G401.6 (cell line): Measurements from ENCODE around the gene SEPTIN14.
"Not testable (repeated sequence)": the region's sequence is repeated elsewhere in the genome, so short reads cannot be mapped to it uniquely, and the experiment has no call there.

Experiments
- FAIRE-seq: peaks from 2 replicates; lab custom pipeline; 2012; peaks lifted over from hg19 to GRCh38; lab: Jason Lieb, UNC

Gene SEPTIN14

DNA sequence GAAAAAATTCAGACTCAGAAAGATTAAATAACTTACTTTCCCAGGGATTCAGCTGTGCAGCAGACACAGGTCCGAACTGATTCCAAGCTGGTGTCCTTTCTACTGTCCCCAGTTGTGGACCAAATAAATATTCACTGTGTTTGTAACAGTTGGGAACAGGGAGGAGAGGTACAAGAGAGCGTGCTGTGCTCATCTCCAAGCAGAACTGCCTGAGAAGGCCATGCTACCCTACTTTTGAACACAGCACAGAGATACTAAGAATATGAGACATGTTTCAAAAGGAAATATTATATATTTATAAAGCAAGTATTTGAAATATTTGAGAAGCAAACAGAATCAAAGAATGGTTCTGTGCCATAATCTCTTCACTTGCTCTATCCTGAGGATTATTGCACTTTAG, at the start of gene SEPTIN14:
TSS of gene SEPTIN14 (minus strand) at position 101 of the 400 bp plus-strand sequence. CDS start 756 bp downstream, outside the sequence.
- FAIRE-seq, result not testable (repeated sequence)

DNA sequence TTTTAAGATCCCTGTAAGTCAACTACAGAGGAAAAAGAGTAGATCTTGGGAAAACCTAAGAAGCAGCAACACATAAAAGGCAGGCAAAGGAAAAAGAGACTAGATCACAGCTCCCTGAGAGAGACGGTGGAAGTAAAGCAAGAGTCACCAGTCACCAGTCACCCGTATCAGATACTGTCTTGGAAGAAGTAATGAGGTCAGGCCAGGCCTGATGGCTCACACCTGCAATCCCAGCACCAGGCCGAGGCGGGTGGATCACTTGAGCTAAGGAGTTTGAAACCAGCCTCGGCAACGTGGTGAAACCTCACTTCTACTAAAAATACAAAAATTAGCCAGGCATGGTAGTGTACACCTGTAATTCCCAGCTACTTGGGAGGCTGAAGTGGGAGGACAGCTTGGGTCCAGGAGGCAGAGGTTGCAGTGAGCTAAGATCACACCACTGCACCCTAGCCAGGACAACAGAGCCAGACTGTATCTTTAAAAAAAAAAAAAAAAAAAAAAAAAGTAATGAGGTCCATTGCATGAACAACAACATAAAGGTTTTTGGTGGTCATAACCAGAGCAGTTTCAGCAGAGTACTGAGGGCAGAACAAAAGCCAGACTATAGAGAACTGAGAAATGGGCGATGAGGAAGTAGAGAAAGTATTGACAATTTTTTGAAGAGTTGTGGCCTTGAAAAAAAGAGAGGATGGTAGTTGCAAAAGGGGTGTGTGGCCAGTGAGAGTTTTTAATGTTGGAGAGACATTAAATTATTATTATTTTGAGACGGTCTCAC, 41.6 kb upstream of the SEPTIN14 start:
- no peak for FAIRE-seq

DNA sequence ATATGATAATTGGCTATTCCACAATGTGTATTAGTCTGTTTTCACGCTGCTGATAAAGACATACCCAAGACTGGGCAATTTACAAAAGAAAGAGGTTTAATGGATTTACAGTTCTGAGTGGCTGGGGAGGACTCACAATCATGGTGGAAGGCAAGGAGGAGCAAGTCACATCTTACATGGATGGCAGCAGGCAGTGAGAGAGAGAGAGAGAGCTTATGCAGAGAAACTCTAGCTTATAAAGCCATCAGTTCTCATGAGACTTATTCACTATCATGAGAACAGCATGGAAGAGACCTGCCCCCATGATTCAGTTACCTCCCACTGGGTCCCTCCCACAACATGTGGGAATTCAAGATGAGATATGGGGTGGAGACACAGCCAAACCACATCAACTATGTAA, 38.5 kb upstream of the SEPTIN14 start:
- not testable (repeated sequence) for FAIRE-seq

DNA sequence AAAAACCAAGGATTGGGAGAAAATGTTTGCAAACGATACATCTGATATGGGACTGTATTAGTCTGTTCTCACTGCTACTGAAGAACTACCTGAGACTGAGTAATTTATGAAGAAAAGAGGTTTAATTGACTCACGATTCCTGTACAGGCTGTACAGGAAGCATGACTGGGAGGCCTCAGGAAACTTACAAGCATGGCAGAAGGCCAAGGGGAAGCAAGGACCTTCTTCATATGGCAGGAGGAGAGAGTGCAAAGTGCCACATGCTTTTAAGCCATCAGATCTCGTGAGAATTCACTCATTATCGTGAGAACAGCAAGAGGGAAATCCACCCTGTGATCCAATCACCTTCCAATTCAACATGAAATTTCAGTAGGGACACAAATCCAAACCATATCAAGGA, 35.7 kb upstream of the SEPTIN14 start:
- no peak for FAIRE-seq

DNA sequence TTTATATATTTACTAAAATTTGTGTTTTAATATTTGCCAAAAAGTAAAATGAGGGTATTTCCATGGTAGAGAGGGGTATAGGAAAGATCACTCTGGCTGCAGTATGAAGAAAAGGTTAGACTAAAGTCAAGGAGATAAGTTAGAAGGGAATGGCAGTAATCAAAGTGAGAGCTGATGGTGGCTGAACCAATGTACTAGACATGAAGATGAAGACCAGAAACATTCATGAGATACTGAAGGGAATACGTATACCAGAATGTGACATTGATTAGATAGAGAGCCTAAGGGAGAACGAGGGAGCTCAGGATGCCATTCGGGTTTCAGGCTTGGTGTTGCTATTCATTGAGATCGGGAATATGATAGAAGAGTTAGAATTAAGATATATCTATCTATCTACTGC, 32.5 kb upstream of the SEPTIN14 start:
- FAIRE-seq, result no peak

DNA sequence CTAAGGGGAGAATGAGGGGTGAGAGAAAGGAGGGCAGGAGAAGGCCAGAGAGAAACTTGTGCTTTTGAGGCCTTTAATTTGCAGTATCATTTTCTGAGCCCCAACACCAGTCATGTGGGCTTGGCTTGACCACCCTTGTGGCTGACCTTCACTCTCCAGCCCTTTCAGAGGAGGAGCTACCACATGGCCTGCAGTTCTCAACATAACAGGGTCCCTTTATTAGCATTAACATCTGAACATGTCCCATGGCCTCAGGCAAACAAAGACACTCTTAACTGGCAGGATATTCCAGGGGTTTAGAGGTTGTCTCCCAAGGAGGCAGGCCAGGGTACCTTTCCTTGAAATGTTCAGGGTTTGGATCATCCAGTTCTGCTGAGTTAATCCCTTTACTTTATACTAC, 31.4 kb upstream of the SEPTIN14 start:
- no peak for FAIRE-seq

DNA sequence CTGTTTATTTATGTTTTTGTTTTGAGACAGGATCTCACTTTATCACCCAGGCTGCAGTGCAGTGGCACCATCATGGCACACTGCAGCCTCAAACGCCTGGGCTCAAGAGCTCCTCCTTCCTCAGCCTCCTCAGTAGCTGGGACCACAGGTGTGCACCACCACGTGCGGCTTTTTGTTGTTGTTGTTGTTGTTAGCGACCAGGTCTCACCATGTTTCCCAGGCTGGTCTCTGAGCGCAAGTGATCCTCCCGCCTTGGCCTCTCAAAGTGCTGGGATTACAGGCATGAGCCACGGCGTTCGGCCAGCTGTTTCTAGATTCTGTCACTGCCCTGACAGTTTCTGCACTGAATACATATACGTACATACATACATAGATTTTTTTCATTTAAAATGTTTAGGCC, 25.8 kb upstream of the SEPTIN14 start:
- not testable (repeated sequence) for FAIRE-seq

DNA sequence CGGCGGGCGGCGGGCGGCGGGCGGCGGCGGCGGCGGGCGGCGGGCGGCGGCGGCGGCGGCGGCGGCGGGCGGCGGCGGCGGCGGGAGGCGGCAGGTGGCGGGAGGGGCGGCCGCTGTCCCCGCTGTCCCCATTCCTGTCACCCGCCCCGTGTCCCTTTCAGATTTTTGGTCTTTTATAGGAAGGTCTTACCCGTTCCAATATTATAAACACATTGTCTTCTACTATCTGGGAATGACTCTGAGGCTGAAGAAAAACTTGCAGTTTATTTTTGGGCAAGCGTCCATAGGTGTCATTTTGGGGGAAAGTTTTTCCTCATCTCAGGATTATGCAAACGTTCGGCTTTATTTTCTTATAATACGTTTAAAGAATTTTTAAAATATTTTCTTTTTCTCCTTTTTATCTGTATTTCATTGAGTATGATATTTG, 25.3 kb upstream of the SEPTIN14 start:
- FAIRE-seq, result no peak

DNA sequence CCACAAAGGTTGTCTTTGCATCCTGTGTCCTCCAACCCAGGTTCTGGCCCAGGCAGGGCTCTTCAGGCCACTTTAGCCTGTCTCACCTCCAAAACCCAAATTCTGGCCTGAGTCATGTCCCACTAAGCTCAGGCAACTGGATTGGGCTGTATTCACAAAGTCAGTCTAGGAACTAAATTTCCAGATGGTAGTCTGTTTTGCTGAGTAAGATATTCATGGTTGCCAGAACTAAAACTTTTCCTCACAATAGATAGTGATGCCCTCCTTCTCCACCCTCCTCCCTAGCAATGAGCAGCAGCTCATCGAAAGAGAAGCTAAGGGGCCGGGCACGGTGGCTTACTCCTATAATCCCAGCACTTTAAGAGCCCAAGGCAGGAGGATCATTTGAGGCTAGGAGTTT, 21.8 kb upstream of the SEPTIN14 start:
- no peak for FAIRE-seq

DNA sequence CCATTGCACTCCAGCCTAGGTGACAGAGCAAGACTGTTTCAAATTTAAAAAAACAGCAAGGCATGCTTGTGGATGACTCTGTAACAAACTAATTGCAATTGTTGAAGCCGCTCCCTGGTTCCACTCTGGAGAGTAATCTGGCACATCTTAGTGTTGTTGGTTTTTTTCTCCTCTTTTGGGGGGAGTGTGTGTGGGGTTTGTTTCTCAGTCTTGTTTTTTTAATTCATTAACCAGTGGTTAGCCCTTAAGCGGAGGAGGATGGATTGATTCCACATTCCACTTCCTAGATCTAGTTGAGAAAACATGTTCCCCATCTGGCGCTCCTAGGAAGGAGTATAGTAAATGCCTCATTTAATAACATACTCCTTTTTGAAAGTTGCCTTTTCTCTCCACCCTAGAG, 16.1 kb upstream of the SEPTIN14 start:
- FAIRE-seq, result no peak

DNA sequence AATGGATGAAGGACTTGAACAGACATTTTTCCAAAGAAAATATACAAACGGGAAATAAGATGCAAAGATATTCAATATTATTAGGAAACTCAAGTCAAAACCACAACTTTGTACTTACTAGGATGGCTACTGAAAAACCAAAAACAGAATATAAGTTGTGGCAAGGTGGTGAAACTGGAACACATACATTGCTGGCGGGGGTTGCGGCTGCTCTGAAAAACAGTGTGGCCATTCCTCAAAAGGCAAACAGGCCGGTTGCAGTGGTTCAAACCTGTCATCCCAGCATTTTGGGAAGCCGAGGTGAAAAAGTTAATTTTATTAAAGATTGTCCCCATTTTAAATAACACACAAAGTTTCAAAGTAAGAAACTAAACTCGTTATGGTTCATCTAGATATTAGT, 14.8 kb upstream of the SEPTIN14 start:
- no peak for FAIRE-seq

DNA sequence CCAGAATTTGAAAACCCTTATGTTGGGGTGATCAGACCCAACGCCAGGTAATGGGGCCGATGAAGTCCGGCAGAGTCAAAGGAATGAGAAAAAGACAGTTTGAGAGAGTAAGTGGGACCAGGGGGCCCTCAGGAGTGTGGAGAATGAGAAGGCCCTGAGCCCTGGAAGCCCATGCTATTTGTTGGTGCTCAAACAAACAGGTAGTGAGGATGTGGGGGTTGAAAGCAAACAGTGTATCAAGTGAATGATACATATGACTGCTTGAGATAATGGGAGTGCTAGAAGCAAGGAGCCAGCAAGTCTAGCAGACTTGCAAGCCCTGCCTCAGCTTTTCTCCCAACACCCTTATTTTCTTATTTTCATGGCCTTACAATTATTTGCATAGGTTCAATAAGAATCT, 11.2 kb upstream of the SEPTIN14 start:
- no peak for FAIRE-seq

DNA sequence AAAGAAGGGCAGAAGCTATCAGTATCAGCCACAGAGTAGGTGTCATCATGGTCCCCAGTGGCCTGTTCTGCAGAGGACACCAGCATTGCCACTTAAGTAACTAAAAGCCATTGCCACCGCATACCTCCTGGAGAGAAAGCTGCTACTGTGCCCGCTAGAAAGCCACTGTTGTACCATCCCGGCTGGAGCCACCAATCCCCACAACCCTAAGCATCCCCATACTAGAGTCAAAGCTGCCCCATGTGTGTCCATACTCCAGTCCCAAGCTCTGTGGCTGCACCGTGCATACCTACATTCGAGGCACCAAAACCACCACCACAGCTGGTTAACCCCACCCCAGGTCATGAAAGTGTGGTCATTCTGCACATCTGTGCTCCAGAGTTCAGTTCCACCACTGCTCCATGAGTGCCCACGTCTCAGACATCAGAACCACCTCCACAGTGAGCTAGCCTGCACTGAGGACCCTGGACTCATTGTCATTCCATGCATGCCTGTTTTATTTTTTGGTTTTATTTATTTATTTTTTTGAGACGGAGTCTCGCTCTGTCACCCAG, 9.5 kb upstream of the SEPTIN14 start:
- FAIRE-seq, result no peak

DNA sequence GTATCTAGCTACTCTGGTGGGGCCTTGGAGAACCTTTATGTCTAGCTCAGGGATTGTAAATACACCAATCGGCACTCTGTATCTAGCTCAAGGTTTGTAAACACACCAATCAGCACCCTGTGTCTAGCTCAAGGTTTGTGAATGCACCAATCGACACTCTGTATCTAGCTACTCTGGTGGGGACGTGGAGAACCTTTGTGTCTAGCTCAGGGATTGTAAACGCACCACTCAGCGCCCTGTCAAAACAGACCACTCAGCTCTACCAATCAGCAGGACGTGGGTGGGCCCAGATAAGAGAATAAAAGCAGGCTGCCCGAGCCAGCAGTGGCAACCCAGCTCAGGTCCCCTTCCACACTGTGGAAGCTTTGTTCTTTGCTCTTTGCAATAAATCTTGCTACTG, 6.4 kb upstream of the SEPTIN14 start:
- not testable (repeated sequence) for FAIRE-seq

DNA sequence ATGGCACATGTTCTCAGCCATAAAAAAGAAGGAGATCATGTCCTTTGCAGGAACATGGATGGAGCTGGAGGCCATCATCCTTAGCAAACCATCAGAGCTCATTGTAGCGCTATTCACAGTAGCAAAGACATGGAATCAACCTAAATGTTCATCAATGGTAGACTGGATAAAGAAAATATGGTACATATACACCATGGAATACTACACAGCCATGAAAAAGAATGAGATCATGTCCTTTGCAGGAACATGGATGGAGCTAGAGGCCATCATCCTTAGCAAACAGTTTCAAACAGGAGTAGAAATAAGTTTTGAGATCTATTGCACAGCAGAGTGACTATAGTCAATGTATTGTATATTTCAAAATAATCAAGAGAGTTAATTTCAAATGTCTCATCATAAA, 17.4 kb downstream of the SEPTIN14 start:
- FAIRE-seq, result not testable (repeated sequence)

DNA sequence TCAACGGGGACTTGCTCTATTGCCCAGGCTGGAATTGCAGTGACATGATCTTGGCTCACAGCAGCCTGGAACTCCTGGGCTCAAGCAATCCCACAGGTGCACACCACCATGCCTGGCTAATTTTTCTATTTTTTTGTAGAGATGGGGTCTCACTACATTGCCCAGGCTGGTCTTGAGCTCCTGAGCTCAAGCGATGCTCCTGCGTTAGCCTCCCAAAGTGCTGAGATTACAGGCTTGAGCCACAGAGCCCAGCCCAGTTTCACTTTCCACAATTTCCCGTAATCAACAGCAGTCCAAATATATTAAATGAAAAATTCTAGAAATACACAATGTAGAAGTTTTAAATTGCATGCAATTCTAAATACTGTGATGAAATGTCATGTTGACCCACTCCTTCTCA, 24.0 kb downstream of the SEPTIN14 start:
- FAIRE-seq, result no peak

DNA sequence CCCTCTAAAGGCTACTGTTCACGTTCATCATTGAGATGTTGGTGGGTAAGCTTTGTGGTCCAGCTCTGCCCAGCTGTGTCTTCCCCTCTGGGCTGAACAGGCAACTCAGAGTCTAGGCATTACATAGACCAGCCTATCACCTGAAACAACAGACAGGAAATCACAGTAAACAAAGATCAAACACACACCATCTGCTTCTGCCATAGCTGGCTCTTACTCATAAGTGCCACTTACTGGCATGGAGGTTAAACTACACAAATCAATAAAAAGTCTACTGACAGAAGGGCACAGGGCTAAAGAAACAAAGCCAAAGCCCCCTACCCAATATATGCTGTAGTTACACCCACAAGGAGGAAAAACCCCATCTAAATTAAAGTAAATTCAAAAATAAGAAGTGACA, 35.0 kb downstream of the SEPTIN14 start:
- no peak for FAIRE-seq

DNA sequence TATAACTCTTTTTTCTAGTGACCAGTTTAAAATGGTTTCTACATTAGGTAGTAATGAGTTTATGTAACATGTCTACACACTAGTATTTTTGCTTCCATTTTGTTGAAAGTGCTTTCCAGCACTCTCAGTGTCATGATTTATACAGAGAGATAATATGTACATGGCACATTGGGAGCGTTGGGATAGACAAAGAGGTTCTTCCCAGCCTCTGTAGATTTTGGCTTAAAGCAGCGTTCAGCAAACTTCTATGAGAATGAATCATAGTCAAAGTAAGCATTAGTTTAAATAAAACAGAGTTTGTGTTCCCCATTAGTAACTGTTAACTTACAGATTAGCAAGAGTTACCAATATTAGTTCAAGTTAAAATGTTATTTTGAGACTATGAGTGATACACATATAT, 43.9 kb downstream of the SEPTIN14 start:
- no peak for FAIRE-seq

DNA sequence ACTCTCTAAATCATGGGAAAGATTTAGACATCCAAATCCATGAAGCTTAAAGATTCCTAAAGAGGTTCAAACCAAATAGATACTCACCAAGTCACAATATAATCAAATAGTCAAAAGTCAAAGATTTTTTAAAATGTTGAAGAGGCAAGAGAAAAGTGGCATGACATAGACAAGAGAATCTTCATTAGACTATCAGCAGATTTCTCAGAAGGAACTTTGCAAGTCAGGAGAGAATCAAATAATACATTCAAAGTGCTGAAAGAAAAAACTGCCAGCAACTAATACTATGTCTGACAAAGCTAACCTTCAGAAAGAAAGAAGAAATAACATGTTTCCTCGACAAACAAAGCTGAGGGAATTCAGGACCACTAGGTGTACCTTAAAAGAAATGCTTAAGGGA, 65.3 kb downstream of the SEPTIN14 start:
- FAIRE-seq, result not testable (repeated sequence)

DNA sequence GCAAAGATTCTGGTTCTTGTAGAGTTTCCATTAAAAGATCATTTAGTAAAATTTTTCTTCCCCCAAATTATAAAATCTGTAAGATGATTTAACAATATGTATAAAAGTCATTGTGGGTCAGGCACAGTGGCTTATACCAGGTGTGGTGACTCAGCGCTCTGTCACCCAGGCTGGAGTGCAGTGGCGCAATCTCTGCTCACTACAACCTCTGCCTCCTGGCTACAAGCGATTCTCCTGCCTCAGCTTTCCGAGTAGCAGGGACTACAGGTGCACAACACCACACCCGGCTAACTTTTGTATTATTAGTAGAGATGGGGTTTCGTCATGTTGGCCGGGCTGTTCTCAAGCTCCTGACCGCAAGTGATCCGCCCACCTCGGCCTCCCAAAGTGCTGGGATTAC, 68.0 kb downstream of the SEPTIN14 start:
- no peak for FAIRE-seq

DNA sequence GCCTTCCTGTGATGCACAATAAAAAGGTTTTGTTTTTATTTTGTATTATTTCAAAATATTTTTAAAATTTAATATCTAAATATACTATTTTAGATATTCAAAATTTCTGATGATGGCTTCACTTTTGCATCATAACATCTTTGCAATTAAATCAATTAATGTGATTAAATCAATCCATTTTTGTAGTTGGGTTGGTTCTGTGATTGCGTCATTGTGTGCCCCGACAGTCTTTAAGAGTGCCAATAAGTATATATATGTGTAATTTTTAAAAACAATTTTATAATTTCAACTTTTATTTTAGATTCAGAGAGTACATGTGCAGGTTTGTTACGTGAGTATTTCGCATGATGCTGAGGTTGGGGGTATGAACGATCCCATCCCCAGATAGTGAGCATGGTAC, 70.5 kb downstream of the SEPTIN14 start:
- FAIRE-seq, result no peak

DNA sequence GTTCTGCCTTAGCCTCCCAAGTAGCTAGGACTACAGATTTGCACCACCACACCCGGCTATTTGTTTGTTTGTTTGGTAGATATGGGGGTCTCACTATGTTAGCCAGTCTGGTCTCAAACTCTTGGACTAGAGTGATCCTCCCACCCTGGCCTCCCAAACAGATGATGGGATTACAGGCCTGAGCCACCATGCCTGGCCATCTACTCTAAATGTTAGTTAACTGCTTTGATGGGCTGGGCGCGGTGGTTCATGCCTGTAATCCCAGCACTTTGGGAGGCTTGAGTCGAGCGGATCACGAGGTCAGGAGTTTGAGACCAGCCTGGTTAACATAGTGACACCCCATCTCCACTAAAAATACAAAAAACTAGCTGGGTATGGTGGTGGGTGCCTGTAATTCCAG, 74.8 kb downstream of the SEPTIN14 start:
- no peak for FAIRE-seq

DNA sequence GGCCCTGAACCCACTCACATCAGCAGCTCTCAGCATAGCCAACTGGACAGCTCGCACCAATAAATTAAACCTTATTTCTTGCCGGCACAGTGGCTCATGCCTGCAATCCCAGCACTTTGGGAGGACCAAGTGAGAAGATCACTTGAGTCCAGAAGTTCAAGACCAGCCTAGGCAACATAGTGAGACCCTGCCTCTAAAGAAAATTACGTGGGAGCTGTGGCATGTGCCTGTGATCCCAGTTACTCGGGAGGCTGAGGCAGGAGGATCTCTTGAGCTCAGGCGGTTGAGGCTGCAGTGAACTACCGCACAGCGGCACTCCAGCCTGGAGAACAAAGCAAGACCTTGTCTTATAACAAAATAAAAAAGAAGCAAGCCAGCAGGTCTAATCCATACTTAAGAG, 75.7 kb downstream of the SEPTIN14 start:
- no peak for FAIRE-seq

DNA sequence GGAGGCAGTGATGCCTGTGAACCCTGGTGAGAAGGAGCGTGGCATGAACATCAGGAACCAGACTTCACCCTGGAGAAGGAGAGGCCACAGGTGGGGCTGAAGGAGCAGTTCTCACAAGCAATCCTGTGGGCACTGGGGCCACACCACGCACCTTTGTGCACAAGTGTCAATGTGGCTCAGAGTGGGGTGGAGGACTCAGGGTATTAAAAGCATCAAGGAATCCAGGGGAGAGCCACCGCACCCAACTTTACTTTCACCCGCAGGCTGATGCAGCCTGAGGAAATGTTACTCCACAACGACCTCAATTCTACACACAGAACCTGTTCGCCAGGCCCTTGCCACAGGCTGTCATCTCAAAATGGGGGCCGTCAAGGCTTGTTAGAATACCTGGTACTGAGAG, 77.1 kb downstream of the SEPTIN14 start:
- not testable (repeated sequence) for FAIRE-seq
